ENCODE results near the gene TCEA3. TPM values are rescaled to one million over a fixed set of nuclear protein-coding genes. Genes with fewer than 3 reads are reported as not detected.
A peak's percentile ranks its signal among the peaks of the same experiment; 100 is the strongest.

TCEA3 gene
- total RNA-seq, 1 donor from 2014 or later, result 9.7 TPM

DNA sequence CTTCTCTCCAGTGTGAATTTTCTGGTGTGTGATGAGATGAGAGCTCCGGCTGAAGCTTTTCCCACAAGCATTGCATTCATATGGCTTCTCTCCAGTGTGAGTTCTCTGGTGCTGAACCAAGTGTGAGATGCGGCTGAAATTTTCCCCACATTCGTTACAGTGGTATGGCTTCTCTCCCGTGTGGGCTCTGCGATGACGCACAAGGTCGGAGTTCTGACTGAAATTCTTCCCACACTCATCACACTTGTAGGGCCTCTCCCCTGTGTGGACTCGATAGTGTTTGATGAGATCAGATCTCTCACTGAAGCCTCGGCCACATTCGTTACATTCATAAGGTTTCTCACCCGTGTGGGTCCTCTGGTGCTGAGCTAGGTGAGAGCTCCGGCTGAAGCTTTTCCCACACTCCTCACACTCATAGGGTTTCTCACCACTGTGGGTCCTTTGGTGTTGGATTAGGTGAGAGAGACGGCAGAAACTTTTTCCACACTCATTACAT lies 62.3 kb downstream of the TCEA3 start:
- Mint-ChIP-seq H3K27me3 (ENCODE audit: unreplicated experiment) (peaks cover 5% of the 10 kb centered on the region), H3K27ac (ENCODE audit: unreplicated experiment) (no peak overlapping the region), H3K36me3 (ENCODE audit: low read depth, unreplicated experiment) (peaks cover 85% of the 10 kb centered on the region), H3K4me3 (ENCODE audit: unreplicated experiment) (peak overlapping the region; percentile 89), H3K9me3 (ENCODE audit: unreplicated experiment) (peaks cover 67% of the 10 kb centered on the region), H3K4me1 (ENCODE audit: unreplicated experiment) (peaks cover 3% of the 10 kb centered on the region)
- DNase-seq (ENCODE audit: low spot score), result no peak
- no peak for TF ChIP-seq CTCF (IDR thresholded peaks at IDR 0.05; ENCODE audit: unreplicated experiment)

DNA sequence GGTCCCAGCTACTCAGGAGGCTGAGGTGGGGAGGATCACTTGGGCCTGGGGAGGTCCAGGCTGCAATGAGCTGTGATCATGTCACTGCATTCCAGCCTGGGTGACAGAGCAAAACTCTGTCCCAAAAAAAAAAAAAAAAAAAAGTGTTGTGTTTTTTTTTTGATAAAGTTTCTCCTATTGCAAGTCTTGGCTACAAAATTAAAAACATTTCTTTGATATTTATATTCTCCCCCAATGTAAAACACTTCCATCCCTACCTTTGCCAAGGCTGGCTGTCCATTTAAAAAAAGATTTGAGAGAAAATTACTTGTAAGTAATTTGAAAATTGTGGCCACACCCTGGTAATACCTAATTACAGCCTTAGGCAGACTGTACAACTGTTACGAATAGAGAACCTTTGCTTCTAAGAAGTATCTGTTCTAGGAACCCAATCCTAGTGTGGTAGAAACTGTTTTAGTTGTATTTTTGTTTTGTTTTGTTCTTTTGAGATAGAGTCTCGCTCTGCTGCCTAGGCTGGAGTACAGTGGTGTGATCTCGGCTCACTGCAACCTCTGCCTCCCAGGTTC lies 66.2 kb downstream of the TCEA3 start:
- Mint-ChIP-seq H3K27ac (ENCODE audit: unreplicated experiment) (no peak overlapping the region), H3K4me3 (ENCODE audit: unreplicated experiment) (no peak overlapping the region), H3K9me3 (ENCODE audit: unreplicated experiment) (peaks cover 50% of the 10 kb centered on the region), H3K36me3 (ENCODE audit: low read depth, unreplicated experiment) (peaks cover 56% of the 10 kb centered on the region), H3K27me3 (ENCODE audit: unreplicated experiment) (peaks cover 10% of the 10 kb centered on the region), H3K4me1 (ENCODE audit: unreplicated experiment) (no peaks in the 10 kb centered on the region)
- TF ChIP-seq CTCF (IDR thresholded peaks at IDR 0.05; ENCODE audit: unreplicated experiment), result no peak
- DNase-seq (ENCODE audit: low spot score), result no peak

- no peak for DNase-seq (ENCODE audit: low spot score)
- Mint-ChIP-seq H3K9me3 (ENCODE audit: unreplicated experiment) (peaks cover 39% of the 10 kb centered on the region), H3K27ac (ENCODE audit: unreplicated experiment) (no peak overlapping the region), H3K36me3 (ENCODE audit: low read depth, unreplicated experiment) (peaks cover 45% of the 10 kb centered on the region), H3K4me3 (ENCODE audit: unreplicated experiment) (no peak overlapping the region), H3K4me1 (ENCODE audit: unreplicated experiment) (no peaks in the 10 kb centered on the region), H3K27me3 (ENCODE audit: unreplicated experiment) (peaks cover 8% of the 10 kb centered on the region)
- no peak for TF ChIP-seq CTCF (IDR thresholded peaks at IDR 0.05; ENCODE audit: unreplicated experiment)
Observed at GRCh38 chr1:23357138-23357908, 67.2 kb downstream of the TCEA3 start.

DNA sequence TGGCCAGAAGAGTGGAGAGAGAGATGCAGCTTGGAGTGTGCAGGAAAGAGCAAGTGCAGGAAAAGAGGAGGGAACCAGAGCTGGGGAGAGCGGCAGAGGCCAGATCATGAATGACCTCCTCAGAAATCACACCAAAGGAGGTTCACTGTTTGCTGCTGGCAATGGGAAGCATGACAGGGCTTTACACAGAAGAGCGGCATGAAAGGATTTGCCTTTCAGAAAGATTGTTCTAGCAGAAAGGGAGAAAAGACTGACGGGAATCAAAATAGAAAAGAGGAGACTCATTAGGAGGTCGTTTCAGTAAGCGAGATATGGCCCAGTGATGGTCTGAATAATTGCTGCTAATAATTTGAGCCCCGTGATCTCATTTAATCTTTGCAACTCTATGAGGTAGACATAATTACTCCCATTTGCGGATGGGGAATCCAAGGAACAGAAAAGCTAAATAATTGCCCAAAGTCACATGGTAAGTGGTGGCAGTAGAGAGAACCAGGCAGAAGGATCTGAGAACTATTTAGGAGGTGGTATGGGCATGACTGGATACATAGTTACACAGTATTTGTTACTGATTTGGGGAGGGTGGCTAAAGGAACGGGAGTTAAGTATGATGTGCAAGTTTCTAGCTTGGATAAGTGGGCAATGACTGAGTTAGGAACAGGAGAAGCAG lies 67.9 kb downstream of the TCEA3 start:
- Mint-ChIP-seq H3K9me3 (ENCODE audit: unreplicated experiment) (peaks cover 32% of the 10 kb centered on the region), H3K27me3 (ENCODE audit: unreplicated experiment) (peaks cover 4% of the 10 kb centered on the region), H3K4me1 (ENCODE audit: unreplicated experiment) (no peaks in the 10 kb centered on the region), H3K36me3 (ENCODE audit: low read depth, unreplicated experiment) (peaks cover 38% of the 10 kb centered on the region), H3K27ac (ENCODE audit: unreplicated experiment) (no peak overlapping the region), H3K4me3 (ENCODE audit: unreplicated experiment) (peak overlapping the region; percentile 18)
- TF ChIP-seq CTCF (IDR thresholded peaks at IDR 0.05; ENCODE audit: unreplicated experiment), result no peak
- DNase-seq (ENCODE audit: low spot score), result no peak

Data from endothelial cell (in vitro differentiated cells).